Thoracic aorta (tissue), 2 donors: ENCODE measurements around the gene FOSL1. TPM values are rescaled to one million over a fixed set of nuclear protein-coding genes. Genes with fewer than 3 reads are reported as not detected.

ENCODE experiments used
- ATAC-seq: fragments of 150-250 bp; one replicate; pipeline ENCODE4 v1.8.0; 2017; ENCODE audit warnings: low read depth; ENCODE audit not compliant: insufficient number of reproducible peaks, low FRiP score
- DNase-seq: peaks from one replicate; pipeline ENCODE4 v3.0.0-alpha.2; 2020; ENCODE audit warnings: low spot score
- H3K27ac ChIP-seq, 2 donors: fragments of 200-600 bp; sonication (generic); 1 replicate in 1 of 2; 2 replicates in 1 of 2; pipeline ENCODE4 v1.5.1; 2016; ENCODE audit warnings: mild to moderate bottlenecking in 2 of 2, moderate library complexity in 2 of 2
- H3K27me3 ChIP-seq: fragments of 200-600 bp; sonication (generic); replicated peaks from 2 replicates; pipeline ENCODE4 v1.6.0; 2016; ENCODE audit warnings: mild to moderate bottlenecking; ENCODE audit not compliant: insufficient read depth
- H3K36me3 ChIP-seq: fragments of 200-600 bp; sonication (generic); one replicate; pipeline ENCODE4 v1.5.1; 2016
- H3K4me1 ChIP-seq, 2 donors: fragments of 200-600 bp; sonication (generic); 1 replicate in 1 of 2; 2 replicates in 1 of 2; pipeline versions ENCODE4 v1.5.1 to v1.6.0; 2016; ENCODE audit warnings: low read depth in 2 of 2, mild to moderate bottlenecking in 1 of 2; ENCODE audit not compliant: control insufficient read depth in 1 of 2
- H3K4me3 ChIP-seq: fragments of 200-600 bp; sonication (generic); 2 replicates; pipeline ENCODE4 v1.5.1; 2016; ENCODE audit warnings: mild to moderate bottlenecking
- H3K9me3 ChIP-seq: fragments of 200-600 bp; sonication (generic); 2 replicates; pipeline ENCODE4 v1.5.1; 2016
- CTCF ChIP-seq: fragments of 200-600 bp; sonication (generic); IDR thresholded peaks from one replicate; pipeline ENCODE4 v1.5.1; 2019; ENCODE audit warnings: antibody characterized with exemption
- total RNA-seq, 2 donors: library from RNA; depleted of rRNA; stranded (reverse); fragments of >200 nt; gene quantifications; one replicate each; pipeline versions ENCODE4 v1.1.0 to v1.2.3, GENCODE V29; 2016

Gene FOSL1
- total RNA-seq, 2 donors from 2014 or later: 25.6 to 143 TPM

DNA sequence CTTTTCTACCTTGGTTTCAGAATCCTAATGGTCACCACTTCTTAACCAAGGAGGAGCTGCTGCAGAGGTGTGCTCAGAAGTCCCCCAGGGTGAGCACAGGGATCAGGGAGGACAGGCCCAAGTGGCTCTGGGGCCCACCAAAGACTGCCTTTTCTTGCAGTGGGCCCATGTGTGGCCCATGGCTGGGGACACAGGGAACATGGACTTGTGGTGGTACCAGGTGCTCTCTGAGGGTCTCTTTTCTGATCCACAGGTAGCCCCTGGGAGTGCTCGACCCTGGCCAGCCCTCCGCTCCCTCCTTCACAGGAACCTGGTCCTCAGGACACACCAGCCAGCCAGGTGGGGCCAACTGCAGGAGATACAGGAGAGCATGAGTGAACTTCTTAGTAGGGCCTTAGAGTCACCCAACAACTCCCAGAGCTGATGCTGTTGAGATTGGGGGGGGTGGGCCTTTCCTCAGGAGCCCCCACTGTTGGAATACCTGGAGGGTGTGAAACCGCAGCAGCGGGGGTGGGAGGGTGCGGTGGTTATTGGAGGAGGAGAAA lies 37.9 kb downstream of the FOSL1 start:
- no peak for TF ChIP-seq CTCF
- no peak for ATAC-seq
- no peaks in the 10 kb centered on the region for H3K27me3 ChIP-seq
- H3K4me1 ChIP-seq: peaks cover 11 to 24% of the 10 kb centered on the region in 2 donors
- no peak overlapping the region for H3K4me3 ChIP-seq
- DNase-seq: no peak
- peaks cover 54% of the 10 kb centered on the region for H3K36me3 ChIP-seq
- H3K27ac ChIP-seq: peak overlapping the region; percentile 98 to 100
- no peaks in the 10 kb centered on the region for H3K9me3 ChIP-seq

DNA sequence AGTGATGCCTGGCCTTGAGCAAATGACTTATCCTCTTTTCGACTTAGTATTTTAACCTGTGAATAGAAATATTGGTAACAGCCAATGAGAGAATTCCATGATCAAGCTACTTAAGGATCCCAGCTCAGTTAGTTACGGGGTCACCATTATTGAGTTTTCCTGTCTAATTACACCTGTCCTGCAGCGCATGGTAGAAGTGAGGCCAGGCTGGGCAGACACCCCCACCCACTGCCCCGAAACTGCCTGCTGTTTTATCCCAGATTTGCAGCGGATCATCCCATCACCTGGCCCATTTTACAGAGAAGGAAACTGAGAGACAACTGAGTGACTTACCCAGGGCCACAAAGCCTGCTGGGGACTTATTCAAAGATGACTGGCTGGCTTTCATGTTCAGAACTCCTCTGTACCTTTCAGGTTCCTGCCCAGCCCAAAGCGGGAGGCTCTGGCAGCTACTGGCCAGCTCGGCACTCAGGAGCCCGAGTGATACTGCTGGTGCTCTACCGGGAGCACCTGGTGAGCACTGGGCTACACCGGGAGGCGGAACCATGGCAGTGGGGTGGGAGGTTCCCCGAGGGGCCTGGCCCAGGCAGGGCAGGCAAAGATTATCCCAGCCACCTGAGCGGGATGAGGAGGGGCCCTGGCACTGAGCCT lies 38.5 kb downstream of the FOSL1 start:
- H3K4me1 ChIP-seq: peaks cover 11 to 22% of the 10 kb centered on the region in 2 donors
- peak overlapping the region; percentile 98 to 100 for H3K27ac ChIP-seq
- H3K27me3 ChIP-seq: no peaks in the 10 kb centered on the region
- DNase-seq: no peak
- peaks cover 48% of the 10 kb centered on the region for H3K36me3 ChIP-seq
- H3K9me3 ChIP-seq: no peaks in the 10 kb centered on the region
- ATAC-seq: no peak
- H3K4me3 ChIP-seq: peak overlapping the region; percentile 96
- no peak for TF ChIP-seq CTCF

- Histone ChIP-seq H3K27ac (peak overlapping the region; percentile 98 to 100), H3K4me1 (peaks cover 14 to 27% of the 10 kb centered on the region in 2 donors), H3K9me3 (no peaks in the 10 kb centered on the region), H3K27me3 (no peaks in the 10 kb centered on the region), H3K4me3 (peak overlapping the region; percentile 96), H3K36me3 (peaks cover 43% of the 10 kb centered on the region)
- no peak for ATAC-seq
- no peak for DNase-seq
- no peak for TF ChIP-seq CTCF
Observed at GRCh38 chr11:65861165-65861505, 39.1 kb downstream of the FOSL1 start.

GRCh38 chr11:65860278-65861164 lies 39.7 kb downstream of the FOSL1 start, which contains the start of gene MUS81:
MUS81 (plus strand) TSS chr11:65860433; CDS start chr11:65860754, 321 bp downstream.
- peaks cover 42% of the 10 kb centered on the region for H3K36me3 ChIP-seq
- ATAC-seq: peak; percentile 56
- peak; percentile 96 for DNase-seq
- peaks cover 19 to 33% of the 10 kb centered on the region in 2 donors for H3K4me1 ChIP-seq
- peak within 1 kb of the TSS; percentile 96 for H3K4me3 ChIP-seq
- H3K27ac ChIP-seq: peak within 1 kb of the TSS; percentile 98 to 100
- peak; percentile 67 for TF ChIP-seq CTCF
- no peaks in the 10 kb centered on the region for H3K27me3 ChIP-seq
- H3K9me3 ChIP-seq: no peaks in the 10 kb centered on the region

GRCh38 chr11:65859812-65860277 lies 40.3 kb downstream of the FOSL1 start:
- TF ChIP-seq CTCF: no peak
- Histone ChIP-seq H3K36me3 (peaks cover 42% of the 10 kb centered on the region), H3K4me3 (peak overlapping the region; percentile 96), H3K4me1 (peaks cover 24 to 40% of the 10 kb centered on the region in 2 donors), H3K27ac (peak overlapping the region; percentile 98 to 100), H3K9me3 (no peaks in the 10 kb centered on the region), H3K27me3 (no peaks in the 10 kb centered on the region)
- ATAC-seq: peak; percentile 0
- DNase-seq: no peak
